WERI-Rb-1 (cell line): ENCODE data around the gene PITHD1.
A peak's percentile ranks its signal among the peaks of the same experiment; 100 is the strongest.
"Not testable (repeated sequence)": the region's sequence is repeated elsewhere in the genome, so short reads cannot be mapped to it uniquely, and the experiment has no call there.

Experiments used
- DNase-seq: peaks from one replicate; pipeline ENCODE4 v3.0.0-alpha.2; 2020
- H3K27ac ChIP-seq: fragments of 250-450 bp; sonication (Bioruptor Pico); 2 replicates; pipeline ENCODE4 v1.5.1; 2020; ENCODE audit warnings: mild to moderate bottlenecking, moderate library complexity
- H3K27me3 ChIP-seq: fragments of 250-450 bp; sonication (Bioruptor Pico); 2 replicates; pipeline ENCODE4 v1.5.1; 2021; ENCODE audit warnings: mild to moderate bottlenecking, low read depth, moderate library complexity; ENCODE audit not compliant: insufficient read depth, severe bottlenecking
- H3K36me3 ChIP-seq: fragments of 250-450 bp; sonication (Bioruptor Pico); 2 replicates; pipeline ENCODE4 v1.5.1; 2020; ENCODE audit warnings: mild to moderate bottlenecking, moderate library complexity
- H3K4me3 ChIP-seq: 2 replicates; pipeline ENCODE4 v1.5.1; 2011; ENCODE audit warnings: low read depth, mild to moderate bottlenecking, control low read depth, low read length
- H3K9me3 ChIP-seq: fragments of 250-450 bp; sonication (Bioruptor Pico); 2 replicates; pipeline ENCODE4 v1.5.1; 2021; ENCODE audit warnings: mild to moderate bottlenecking, moderate library complexity; ENCODE audit not compliant: severe bottlenecking
- TF ChIP-seq, protein P1 (sequence below): IDR thresholded peaks from 2 replicates; pipeline ENCODE4 v1.5.1; 2011; ENCODE audit warnings: low read depth, mild to moderate bottlenecking, control low read depth, inconsistent platforms, low read length

PITHD1 gene

DNA sequence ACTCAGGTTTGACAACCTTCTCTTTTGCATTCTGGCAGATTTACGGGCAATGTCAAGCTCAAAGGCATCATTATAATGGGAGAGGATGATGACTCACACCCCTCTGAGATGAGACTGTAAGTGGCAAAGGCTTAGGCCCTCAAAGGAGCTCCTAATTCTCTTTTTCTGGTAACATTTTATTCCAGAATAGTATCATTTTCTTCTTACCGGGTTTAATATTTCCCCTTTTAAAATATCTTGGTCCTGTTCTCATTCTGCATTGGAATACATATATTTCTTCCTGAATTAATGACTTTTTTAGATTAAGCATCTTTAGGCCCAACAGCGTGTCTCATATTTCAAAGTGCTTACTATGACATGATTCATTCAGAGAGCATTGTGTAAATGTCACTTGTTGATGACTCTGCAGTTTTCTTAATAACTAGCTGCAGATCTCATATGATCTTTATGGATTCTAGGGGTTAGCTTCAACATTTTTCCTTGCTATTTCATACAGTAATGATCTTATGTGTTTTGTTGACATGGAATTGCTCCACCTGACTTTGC lies 1.7 kb downstream of the PITHD1 start:
- Histone ChIP-seq H3K27ac (no peak overlapping the region), H3K36me3 (peaks cover 48% of the 10 kb centered on the region), H3K4me3 (no peak overlapping the region), H3K9me3 (no peaks in the 10 kb centered on the region), H3K27me3 (no peaks in the 10 kb centered on the region)
- no peak for DNase-seq
- TF ChIP-seq, protein P1, sequence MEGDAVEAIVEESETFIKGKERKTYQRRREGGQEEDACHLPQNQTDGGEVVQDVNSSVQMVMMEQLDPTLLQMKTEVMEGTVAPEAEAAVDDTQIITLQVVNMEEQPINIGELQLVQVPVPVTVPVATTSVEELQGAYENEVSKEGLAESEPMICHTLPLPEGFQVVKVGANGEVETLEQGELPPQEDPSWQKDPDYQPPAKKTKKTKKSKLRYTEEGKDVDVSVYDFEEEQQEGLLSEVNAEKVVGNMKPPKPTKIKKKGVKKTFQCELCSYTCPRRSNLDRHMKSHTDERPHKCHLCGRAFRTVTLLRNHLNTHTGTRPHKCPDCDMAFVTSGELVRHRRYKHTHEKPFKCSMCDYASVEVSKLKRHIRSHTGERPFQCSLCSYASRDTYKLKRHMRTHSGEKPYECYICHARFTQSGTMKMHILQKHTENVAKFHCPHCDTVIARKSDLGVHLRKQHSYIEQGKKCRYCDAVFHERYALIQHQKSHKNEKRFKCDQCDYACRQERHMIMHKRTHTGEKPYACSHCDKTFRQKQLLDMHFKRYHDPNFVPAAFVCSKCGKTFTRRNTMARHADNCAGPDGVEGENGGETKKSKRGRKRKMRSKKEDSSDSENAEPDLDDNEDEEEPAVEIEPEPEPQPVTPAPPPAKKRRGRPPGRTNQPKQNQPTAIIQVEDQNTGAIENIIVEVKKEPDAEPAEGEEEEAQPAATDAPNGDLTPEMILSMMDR = no peak

DNA sequence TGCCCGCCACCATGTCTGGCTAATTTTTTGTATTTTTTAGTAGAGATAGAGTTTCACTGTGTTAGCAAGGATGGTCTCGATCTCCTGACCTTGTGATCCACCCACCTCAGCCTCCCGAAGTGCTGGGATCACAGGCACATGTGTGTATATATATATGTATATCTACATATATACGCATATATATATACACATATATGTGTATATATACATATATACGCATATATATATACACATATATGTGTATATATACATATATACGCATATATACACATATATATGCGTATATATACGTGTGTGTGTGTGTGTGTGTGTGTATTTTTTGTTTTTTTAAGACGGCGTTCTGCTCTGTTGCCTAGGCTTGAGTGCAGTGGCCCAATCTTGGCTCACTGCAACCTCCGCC lies 4.9 kb downstream of the PITHD1 start:
- not testable (repeated sequence) for H3K27ac ChIP-seq, DNase-seq, H3K4me3 ChIP-seq, H3K9me3 ChIP-seq, H3K27me3 ChIP-seq
- H3K36me3 ChIP-seq = peaks cover 78% of the 10 kb centered on the region

DNA sequence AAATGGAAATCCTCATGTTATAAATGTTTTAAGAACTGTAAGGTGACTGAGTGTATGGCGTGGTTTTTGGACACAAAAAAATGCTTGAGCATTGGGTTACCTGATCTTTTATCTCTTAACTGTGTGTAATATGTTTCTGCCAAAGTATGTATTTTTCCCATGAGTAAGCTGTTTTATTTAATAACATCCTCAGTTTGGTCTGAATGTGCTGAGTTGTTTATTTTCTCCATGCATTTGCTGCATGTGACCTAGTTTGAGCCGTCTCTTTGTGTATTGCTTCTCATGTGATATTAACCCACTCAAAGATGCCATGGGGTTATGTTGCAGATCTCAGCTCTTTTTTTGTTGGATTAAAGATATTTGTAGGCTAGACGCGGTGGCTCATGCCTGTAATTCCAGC lies 6.6 kb downstream of the PITHD1 start:
- no peaks in the 10 kb centered on the region for H3K9me3 ChIP-seq
- TF ChIP-seq, protein P1 = no peak
- DNase-seq = no peak
- no peak overlapping the region for H3K4me3 ChIP-seq
- no peak overlapping the region for H3K27ac ChIP-seq
- peaks cover 75% of the 10 kb centered on the region for H3K36me3 ChIP-seq
- H3K27me3 ChIP-seq = no peaks in the 10 kb centered on the region

DNA sequence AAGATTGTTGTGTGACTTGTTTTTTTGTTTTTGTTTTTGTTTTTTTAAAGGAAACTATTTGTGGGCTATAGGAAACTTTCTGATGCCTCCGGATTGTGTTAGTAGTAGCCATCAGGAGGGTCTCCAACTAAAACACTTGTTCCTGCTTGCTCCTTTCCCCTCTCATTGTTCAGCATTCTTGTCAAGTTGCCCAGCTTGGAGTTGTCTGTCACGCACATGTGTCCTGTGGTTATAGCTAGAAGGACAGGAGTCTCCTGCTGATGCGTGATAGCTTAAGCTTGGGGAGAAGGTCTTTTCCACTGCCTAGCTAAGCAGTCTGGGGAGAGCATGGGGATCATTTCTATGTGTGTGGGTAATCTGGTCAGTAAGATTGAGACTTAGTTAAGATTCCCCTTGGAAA lies 9.5 kb downstream of the PITHD1 start:
- DNase-seq = no peak
- H3K4me3 ChIP-seq = no peak overlapping the region
- H3K27me3 ChIP-seq = no peaks in the 10 kb centered on the region
- H3K36me3 ChIP-seq = peaks cover 48% of the 10 kb centered on the region
- TF ChIP-seq, protein P1 = no peak
- no peak overlapping the region for H3K27ac ChIP-seq
- H3K9me3 ChIP-seq = no peaks in the 10 kb centered on the region

DNA sequence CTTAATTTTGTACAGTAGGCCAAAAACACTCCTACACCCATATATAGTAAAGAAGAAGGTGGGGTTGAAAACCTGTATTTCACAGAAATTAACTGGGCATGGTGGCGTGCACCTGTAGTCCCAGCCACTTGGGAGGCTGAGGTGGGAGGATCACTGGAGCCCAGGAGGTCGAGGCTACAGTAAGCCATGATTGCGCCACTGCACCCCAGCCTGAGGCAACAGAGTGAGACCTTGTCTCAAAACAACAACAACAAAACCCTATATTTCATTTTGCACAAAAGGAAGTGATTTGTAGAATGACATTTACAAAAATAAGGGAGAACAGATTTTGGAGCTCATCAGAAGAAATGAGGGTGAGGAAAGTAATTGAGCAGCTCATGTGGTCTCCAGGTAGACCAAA lies 10.5 kb downstream of the PITHD1 start:
- Histone ChIP-seq H3K27ac (no peak overlapping the region), H3K4me3 (no peak overlapping the region), H3K9me3 (no peaks in the 10 kb centered on the region), H3K27me3 (no peaks in the 10 kb centered on the region), H3K36me3 (peaks cover 51% of the 10 kb centered on the region)
- DNase-seq = no peak
- TF ChIP-seq, protein P1 = no peak

DNA sequence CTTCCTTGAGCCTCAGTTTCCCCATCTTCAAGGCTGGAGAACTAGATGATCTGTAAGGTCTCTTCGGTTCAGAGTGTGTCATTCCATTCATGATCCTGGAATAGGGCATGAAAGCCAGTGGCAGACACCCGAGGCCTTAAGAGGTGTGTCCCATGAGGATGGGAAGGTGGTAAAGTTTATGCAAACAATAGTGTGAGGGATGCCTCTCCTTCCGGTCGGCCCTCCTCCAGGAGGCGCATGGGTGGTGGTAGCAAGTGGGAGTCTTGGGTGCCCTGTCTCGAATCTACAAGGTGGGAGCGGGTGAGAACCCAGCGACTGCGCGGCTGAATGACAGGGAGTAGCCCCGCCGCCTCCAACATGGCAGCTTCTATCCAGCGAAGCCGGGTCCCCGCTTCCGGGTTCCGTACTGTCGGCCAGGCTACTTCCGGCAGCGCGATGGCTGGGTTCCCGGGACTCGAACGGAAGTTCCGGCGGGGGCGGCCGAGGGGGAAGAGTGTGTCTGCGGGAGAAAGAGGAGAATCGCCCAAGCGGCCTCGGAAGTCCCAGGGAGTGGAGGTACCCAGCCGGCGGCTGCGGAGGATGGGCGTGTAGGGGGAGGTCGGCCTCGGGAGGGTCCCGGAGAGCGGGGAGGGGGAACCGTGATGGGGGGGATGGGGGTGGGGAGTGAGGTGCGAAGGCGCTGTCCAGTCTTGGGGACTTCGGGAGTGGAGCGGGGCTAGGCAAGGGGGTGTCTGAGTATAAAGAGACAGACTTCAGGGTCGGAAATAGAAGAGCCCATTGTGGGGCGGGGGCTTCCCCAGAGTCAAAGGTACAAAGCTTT lies 12.7 kb downstream of the PITHD1 start, which contains the start of gene LYPLA2:
TSS of gene LYPLA2 (plus strand) at position 450 of the 820 bp plus-strand sequence. CDS start 1,538 bp downstream, outside the sequence.
- peak within 1 kb of the TSS; percentile 39 for H3K27ac ChIP-seq
- H3K36me3 ChIP-seq = peaks cover 41% of the 10 kb centered on the region
- no peaks in the 10 kb centered on the region for H3K27me3 ChIP-seq
- DNase-seq = peak; percentile 92
- peak within 1 kb of the TSS; percentile 56 for H3K4me3 ChIP-seq
- TF ChIP-seq, protein P1 = no peak
- no peaks in the 10 kb centered on the region for H3K9me3 ChIP-seq
